Neural progenitor cell (in vitro differentiated cells): Measurements from ENCODE around the gene RCOR1. TPM values are rescaled to one million over a fixed set of nuclear protein-coding genes. Genes with fewer than 3 reads are reported as not detected.
A peak's percentile ranks its signal among the peaks of the same experiment; 100 is the strongest.

ENCODE experiments used
- DNase-seq: peaks from one replicate; pipeline ENCODE4 v3.0.0-alpha.2; 2016; ENCODE audit warnings: low spot score
- H2AFZ ChIP-seq: fragments of 200-600 bp; sonication (generic); replicated peaks from 2 replicates; pipeline ENCODE4 v1.6.1; 2016; ENCODE audit warnings: antibody characterized with exemption
- H3F3A ChIP-seq: fragments of 200-600 bp; sonication (generic); 2 replicates; pipeline ENCODE4 v1.6.1; 2016; ENCODE audit warnings: antibody characterized with exemption, low read depth
- H3K27ac ChIP-seq: fragments of 200-600 bp; sonication (generic); 2 replicates; pipeline ENCODE4 v1.5.1; 2016; ENCODE audit warnings: mild to moderate bottlenecking
- H3K27me3 ChIP-seq: fragments of 200-600 bp; sonication (generic); 2 replicates; pipeline ENCODE4 v1.6.1; 2016; ENCODE audit warnings: mild to moderate bottlenecking, moderate library complexity
- H3K36me3 ChIP-seq: fragments of 200-600 bp; sonication (generic); 2 replicates; pipeline ENCODE4 v1.5.1; 2016
- H3K4me1 ChIP-seq: fragments of 200-600 bp; sonication (generic); 2 replicates; pipeline ENCODE4 v1.6.1; 2016; ENCODE audit warnings: mixed run types
- H3K4me2 ChIP-seq: fragments of 200-600 bp; sonication (generic); 2 replicates; pipeline ENCODE4 v1.6.1; 2016
- H3K4me3 ChIP-seq: fragments of 200-600 bp; sonication (generic); 2 replicates; pipeline ENCODE4 v1.5.1; 2016
- H3K79me2 ChIP-seq: fragments of 200-600 bp; sonication (generic); 2 replicates; pipeline ENCODE4 v1.6.1; 2016; ENCODE audit warnings: low read depth
- H3K9ac ChIP-seq: fragments of 200-600 bp; sonication (generic); 2 replicates; pipeline ENCODE4 v1.6.1; 2016
- H3K9me3 ChIP-seq: fragments of 200-600 bp; sonication (generic); 2 replicates; pipeline ENCODE4 v1.5.1; 2016; ENCODE audit warnings: low read depth
- H4K20me1 ChIP-seq: fragments of 200-600 bp; sonication (generic); 2 replicates; pipeline ENCODE4 v1.6.1; 2016; ENCODE audit warnings: low read depth
- H3K27ac Mint-ChIP-seq: 3 replicates; pipeline ENCODE4 v1.8.0; 2021; ENCODE audit warnings: mixed read lengths
- H3K27me3 Mint-ChIP-seq: 2 replicates; pipeline ENCODE4 v1.8.0; 2022; ENCODE audit warnings: low read depth, mild to moderate bottlenecking, inconsistent platforms, moderate library complexity, mixed read lengths; ENCODE audit not compliant: insufficient read depth
- H3K36me3 Mint-ChIP-seq: 3 replicates; pipeline ENCODE4 v1.8.0; 2021; ENCODE audit warnings: mixed read lengths
- H3K4me1 Mint-ChIP-seq: 3 replicates; pipeline ENCODE4 v1.8.0; 2021; ENCODE audit warnings: mixed read lengths
- H3K4me3 Mint-ChIP-seq: 3 replicates; pipeline ENCODE4 v1.8.0; 2021; ENCODE audit warnings: mild to moderate bottlenecking, moderate library complexity, mixed read lengths
- H3K9me3 Mint-ChIP-seq: 3 replicates; pipeline ENCODE4 v1.8.0; 2020; ENCODE audit warnings: mixed read lengths
- CTCF ChIP-seq: fragments of 200-600 bp; sonication (generic); IDR thresholded peaks from 2 replicates; pipeline ENCODE4 v1.5.1; 2017; ENCODE audit warnings: antibody characterized with exemption, mild to moderate bottlenecking
- EZH2 ChIP-seq: fragments of 200-600 bp; sonication (generic); IDR thresholded peaks from 2 replicates; pipeline ENCODE4 v1.6.1; 2017; ENCODE audit warnings: antibody characterized with exemption, mild to moderate bottlenecking, moderate library complexity
- EZH2phosphoT487 ChIP-seq: fragments of 200-600 bp; sonication (generic); IDR thresholded peaks from 2 replicates; pipeline ENCODE4 v1.6.1; 2017; ENCODE audit warnings: antibody characterized with exemption
- total RNA-seq: library from RNA; depleted of rRNA; stranded (reverse); fragments of >200 nt; gene quantifications from 2 replicates; pipeline ENCODE4 v1.2.3, GENCODE V29; 2015; ENCODE audit warnings: low replicate concordance

RCOR1 gene
- total RNA-seq, 1 donor from 2014 or later: 33.7 TPM

GRCh38 chr14:102731871-102732800 is 139.7 kb downstream of the RCOR1 start:
- DNase-seq: no peak
- Mint-ChIP-seq H3K36me3 (peaks cover 18% of the 10 kb centered on the region), H3K4me3 (no peak overlapping the region), H3K9me3 (no peaks in the 10 kb centered on the region), H3K27me3 (peaks cover 4% of the 10 kb centered on the region), H3K4me1 (peaks cover 2% of the 10 kb centered on the region), H3K27ac (no peak overlapping the region)
- no peak overlapping the region for H3K4me3 ChIP-seq
- H3K27me3 ChIP-seq: no peaks in the 10 kb centered on the region
- no peaks in the 10 kb centered on the region for H3K9me3 ChIP-seq
- no peaks in the 10 kb centered on the region for H3F3A ChIP-seq
- no peak overlapping the region for H2AFZ ChIP-seq
- no peaks in the 10 kb centered on the region for H3K36me3 ChIP-seq
- no peak overlapping the region for H3K27ac ChIP-seq
- H3K9ac ChIP-seq: no peak overlapping the region
- H3K4me1 ChIP-seq: no peaks in the 10 kb centered on the region
- TF ChIP-seq EZH2phosphoT487 (no peak), CTCF (no peak), EZH2 (no peak)
- H3K4me2 ChIP-seq: no peak overlapping the region
- no peaks in the 10 kb centered on the region for H3K79me2 ChIP-seq
- peaks cover 8% of the 10 kb centered on the region for H4K20me1 ChIP-seq

GRCh38 chr14:102732924-102733323 is 140.5 kb downstream of the RCOR1 start:
- Mint-ChIP-seq H3K27me3 (peaks cover 4% of the 10 kb centered on the region), H3K4me3 (no peak overlapping the region), H3K4me1 (peaks cover 2% of the 10 kb centered on the region), H3K27ac (peak overlapping the region; percentile 42), H3K36me3 (peaks cover 19% of the 10 kb centered on the region), H3K9me3 (no peaks in the 10 kb centered on the region)
- Histone ChIP-seq H3F3A (no peaks in the 10 kb centered on the region), H4K20me1 (peaks cover 8% of the 10 kb centered on the region), H3K4me1 (no peaks in the 10 kb centered on the region), H3K36me3 (no peaks in the 10 kb centered on the region), H3K9ac (no peak overlapping the region), H3K27ac (no peak overlapping the region), H2AFZ (no peak overlapping the region), H3K9me3 (no peaks in the 10 kb centered on the region), H3K79me2 (no peaks in the 10 kb centered on the region), H3K4me3 (no peak overlapping the region), H3K4me2 (no peak overlapping the region), H3K27me3 (no peaks in the 10 kb centered on the region)
- no peak for DNase-seq
- TF ChIP-seq EZH2: no peak
- no peak for TF ChIP-seq EZH2phosphoT487
- no peak for TF ChIP-seq CTCF

GRCh38 chr14:102733326-102733725 is 140.9 kb downstream of the RCOR1 start:
- no peak overlapping the region for H3K27ac ChIP-seq

More at GRCh38 chr14:102733326-102733725, 140.9 kb downstream of the RCOR1 start:
- Histone ChIP-seq H2AFZ (no peak overlapping the region), H3K4me3 (no peak overlapping the region), H3K4me1 (no peaks in the 10 kb centered on the region), H3K36me3 (no peaks in the 10 kb centered on the region), H3K4me2 (no peak overlapping the region), H3K79me2 (no peaks in the 10 kb centered on the region), H3K9ac (no peak overlapping the region), H3F3A (no peaks in the 10 kb centered on the region), H3K27me3 (no peaks in the 10 kb centered on the region), H3K9me3 (no peaks in the 10 kb centered on the region), H4K20me1 (peaks cover 8% of the 10 kb centered on the region)
- Mint-ChIP-seq H3K27ac (peak overlapping the region; percentile 42), H3K36me3 (peaks cover 18% of the 10 kb centered on the region), H3K27me3 (peaks cover 4% of the 10 kb centered on the region), H3K4me1 (peaks cover 2% of the 10 kb centered on the region), H3K4me3 (no peak overlapping the region), H3K9me3 (no peaks in the 10 kb centered on the region)
- DNase-seq: no peak
- TF ChIP-seq CTCF (no peak), EZH2phosphoT487 (no peak), EZH2 (no peak)
